ENCODE results near the gene ZDHHC14.

GRCh38 chr6:157376706-157377230, 4.2 kb upstream of the ZDHHC14 start:
- TF ChIP-seq CSRNP3 (CRISPR knock-in tag; IDR thresholded peaks at IDR 0.05) (no peak), ZFP30 (CRISPR knock-in tag; IDR thresholded peaks at IDR 0.05) (no peak), RARB (CRISPR knock-in tag; IDR thresholded peaks at IDR 0.05) (no peak), TOX (CRISPR knock-in tag; IDR thresholded peaks at IDR 0.05; ENCODE audit: borderline replicate concordance) (no peak), ZNF8 (CRISPR knock-in tag; IDR thresholded peaks at IDR 0.05) (no peak), TSHZ2 (CRISPR knock-in tag; IDR thresholded peaks at IDR 0.05) (no peak), CSDC2 (CRISPR knock-in tag; IDR thresholded peaks at IDR 0.05) (no peak), PATZ1 (CRISPR knock-in tag; IDR thresholded peaks at IDR 0.05; ENCODE audit: borderline replicate concordance) (no peak), OSR1 (CRISPR knock-in tag; IDR thresholded peaks at IDR 0.05) (no peak), PPARA (CRISPR knock-in tag; IDR thresholded peaks at IDR 0.05; ENCODE audit: borderline replicate concordance) (no peak), ARNTL (CRISPR knock-in tag; IDR thresholded peaks at IDR 0.05; ENCODE audit: borderline replicate concordance, low read depth) (no peak), ESRRG (CRISPR knock-in tag; IDR thresholded peaks at IDR 0.05) (no peak), ZC3H10 (CRISPR knock-in tag; IDR thresholded peaks at IDR 0.05) (no peak), ZFP3 (CRISPR knock-in tag; IDR thresholded peaks at IDR 0.05) (no peak)

All from SK-N-SH treated with all-trans-retinoic acid at 6 μM for 48 hours (cell line).